ENCODE measurements around the gene BPIFB1. TPM values are rescaled to one million over a fixed set of nuclear protein-coding genes. Genes with fewer than 3 reads are reported as not detected.
A peak's percentile ranks its signal among the peaks of the same experiment; 100 is the strongest.

BPIFB1 gene
- total and polyA plus RNA-seq, 2 of the 13 experiments (the other 11 are each of a cell fraction or from before 2014, with no cell fraction given), result 0.82 to 4.4 TPM

- TF ChIP-seq NR2F1 (CRISPR knock-in tag; IDR thresholded peaks at IDR 0.05) (peak; percentile 29 to 83; a peak in 3 of 4 replicates), PAF1 (CRISPR knock-in tag; IDR thresholded peaks at IDR 0.05) (no peak), CCAR2 (optimal IDR thresholded peaks at IDR 0.05; ENCODE audit: low read depth, low read length) (no peak), ONECUT2 (CRISPR knock-in tag; IDR thresholded peaks at IDR 0.05) (no peak), SIX1 (CRISPR knock-in tag; IDR thresholded peaks at IDR 0.05; ENCODE audit: borderline replicate concordance) (no peak), FOXK1 (CRISPR knock-in tag; IDR thresholded peaks at IDR 0.05; ENCODE audit: borderline replicate concordance, low read depth) (peak; percentile 29; the same call in 1 of the 2 replicates), HDAC2 (CRISPR knock-in tag; IDR thresholded peaks at IDR 0.05) (no peak), PRDM4 (CRISPR knock-in tag; IDR thresholded peaks at IDR 0.05; ENCODE audit: borderline replicate concordance) (no peak), TGIF2 (CRISPR knock-in tag; IDR thresholded peaks at IDR 0.05) (no peak), ZNF281 (CRISPR knock-in tag; IDR thresholded peaks at IDR 0.05; ENCODE audit: borderline replicate concordance) (0 out of 2 replicates have a peak, but pooled peaks have one; percentile 34), ZNF547 (CRISPR knock-in tag; IDR thresholded peaks at IDR 0.05) (no peak), RARA (CRISPR knock-in tag; IDR thresholded peaks at IDR 0.05) (peak; percentile 86), MNT (IDR thresholded peaks at IDR 0.05) (no peak), ZNF776 (CRISPR knock-in tag; IDR thresholded peaks at IDR 0.05) (no peak), ZMYM4 (CRISPR knock-in tag; IDR thresholded peaks at IDR 0.05) (no peak), MBNL3 (CRISPR knock-in tag; conservative IDR thresholded peaks at IDR 0.05) (no peak), HNF1B (CRISPR knock-in tag; IDR thresholded peaks at IDR 0.05) (peak; percentile 37; the same call in 1 of the 2 replicates), GPN1 (CRISPR knock-in tag; IDR thresholded peaks at IDR 0.05; ENCODE audit: borderline replicate concordance) (no peak), RNF219 (CRISPR knock-in tag; IDR thresholded peaks at IDR 0.05) (0 out of 2 replicates have a peak, but pooled peaks have one; percentile 35), GATAD2A (CRISPR knock-in tag; IDR thresholded peaks at IDR 0.05) (peak; percentile 19; the same call in 1 of the 2 replicates), ZNF644 (CRISPR knock-in tag; IDR thresholded peaks at IDR 0.05; ENCODE audit: low read depth) (peak; percentile 57; the same call in 1 of the 2 replicates)
Measured at GRCh38 chr20:33278700-33279099, 4.3 kb upstream of the BPIFB1 start (continued).

Data from HepG2 (cell line).